ENCODE measurements around the gene RAB22A. TPM values are rescaled to one million over a fixed set of nuclear protein-coding genes. Genes with fewer than 3 reads are reported as not detected.

The RAB22A gene
- total RNA-seq, 2 donors from 2014 or later = 8.4 to 11.6 TPM

GRCh38 chr20:58349570-58349969 lies 40.1 kb downstream of the RAB22A start:
- DNase-seq = no peak
- H3K4me1 Mint-ChIP-seq = no peaks in the 10 kb centered on the region
- no peak overlapping the region for H3K27ac Mint-ChIP-seq

GRCh38 chr20:58352468-58352867 lies 43.0 kb downstream of the RAB22A start:
- Histone ChIP-seq H3K4me1 (ENCODE audit: control insufficient read depth, insufficient read depth, low read length) (no peaks in the 10 kb centered on the region), H3K9ac (ENCODE audit: extremely low read depth, low read length, poor library complexity, severe bottlenecking) (no peak overlapping the region), H3K27me3 (ENCODE audit: control insufficient read depth, insufficient read depth, low read length, poor library complexity, severe bottlenecking) (no peaks in the 10 kb centered on the region), H3K27ac (ENCODE audit: low read depth, low read length) (no peak overlapping the region), H3K36me3 (ENCODE audit: control insufficient read depth, insufficient read depth, low read length) (peaks cover 66% of the 10 kb centered on the region), H3K9me3 (ENCODE audit: control insufficient read depth, low read length) (no peaks in the 10 kb centered on the region), H3K4me3 (ENCODE audit: low read length) (no peak overlapping the region)
- no peak for TF ChIP-seq CTCF (conservative IDR thresholded peaks at IDR 0.05)
- H3K27me3 Mint-ChIP-seq (ENCODE audit: insufficient read depth) = no peaks in the 10 kb centered on the region
- no peak for DNase-seq
- H3K4me3 Mint-ChIP-seq = no peak overlapping the region
- no peaks in the 10 kb centered on the region for H3K9me3 Mint-ChIP-seq
- H3K27ac Mint-ChIP-seq = peak overlapping the region; percentile 24
- no peaks in the 10 kb centered on the region for H3K4me1 Mint-ChIP-seq
- 90 to 96% methylated on average over 1 to 2 of the region's 2 CpGs for WGBS, 2 experiments (ENCODE audit: insufficient coverage in 1 of 2, insufficient read length in 1 of 2)
- peaks cover 49% of the 10 kb centered on the region for H3K36me3 Mint-ChIP-seq (ENCODE audit: low read depth)

More at GRCh38 chr20:58349570-58349969, 40.1 kb downstream of the RAB22A start:
- H3K4me3 Mint-ChIP-seq = no peak overlapping the region
- Histone ChIP-seq H3K4me3 (ENCODE audit: low read length) (no peak overlapping the region), H3K9me3 (ENCODE audit: control insufficient read depth, low read length) (no peaks in the 10 kb centered on the region), H3K4me1 (ENCODE audit: control insufficient read depth, insufficient read depth, low read length) (no peaks in the 10 kb centered on the region), H3K27me3 (ENCODE audit: control insufficient read depth, insufficient read depth, low read length, poor library complexity, severe bottlenecking) (no peaks in the 10 kb centered on the region), H3K36me3 (ENCODE audit: control insufficient read depth, insufficient read depth, low read length) (peaks cover 68% of the 10 kb centered on the region), H3K27ac (ENCODE audit: low read depth, low read length) (no peak overlapping the region), H3K9ac (ENCODE audit: extremely low read depth, low read length, poor library complexity, severe bottlenecking) (no peak overlapping the region)
- TF ChIP-seq CTCF (conservative IDR thresholded peaks at IDR 0.05) = no peak
- H3K9me3 Mint-ChIP-seq = no peaks in the 10 kb centered on the region
- peaks cover 64% of the 10 kb centered on the region for H3K36me3 Mint-ChIP-seq (ENCODE audit: low read depth)
- 80 to 91% methylated on average over 2 to 3 of the region's 3 CpGs for WGBS, 2 experiments (ENCODE audit: insufficient coverage in 1 of 2, insufficient read length in 1 of 2)
- H3K27me3 Mint-ChIP-seq (ENCODE audit: insufficient read depth) = no peaks in the 10 kb centered on the region

GRCh38 chr20:58359441-58359840 lies 49.9 kb downstream of the RAB22A start:
- H3K36me3 ChIP-seq (ENCODE audit: control insufficient read depth, insufficient read depth, low read length) = peaks cover 92% of the 10 kb centered on the region

More at GRCh38 chr20:58359441-58359840, 49.9 kb downstream of the RAB22A start:
- H3K36me3 Mint-ChIP-seq (ENCODE audit: low read depth) = peaks cover 47% of the 10 kb centered on the region
- H3K4me1 Mint-ChIP-seq = no peaks in the 10 kb centered on the region
- H3K27me3 ChIP-seq (ENCODE audit: control insufficient read depth, insufficient read depth, low read length, poor library complexity, severe bottlenecking) = no peaks in the 10 kb centered on the region
- DNase-seq = peak; percentile 72
- peak; percentile 70 for TF ChIP-seq CTCF (conservative IDR thresholded peaks at IDR 0.05)
- no peak overlapping the region for H3K9ac ChIP-seq (ENCODE audit: extremely low read depth, low read length, poor library complexity, severe bottlenecking)
- no peak overlapping the region for H3K4me3 Mint-ChIP-seq
- no peak overlapping the region for H3K27ac ChIP-seq (ENCODE audit: low read depth, low read length)
- no peaks in the 10 kb centered on the region for H3K9me3 ChIP-seq (ENCODE audit: control insufficient read depth, low read length)
- no peaks in the 10 kb centered on the region for H3K9me3 Mint-ChIP-seq
- 80 to 100% methylated on average over 2 to 7 of the region's 8 CpGs for WGBS, 2 experiments (ENCODE audit: insufficient coverage in 1 of 2, insufficient read length in 1 of 2)
- no peaks in the 10 kb centered on the region for H3K27me3 Mint-ChIP-seq (ENCODE audit: insufficient read depth)
- no peaks in the 10 kb centered on the region for H3K4me1 ChIP-seq (ENCODE audit: control insufficient read depth, insufficient read depth, low read length)
- no peak overlapping the region for H3K27ac Mint-ChIP-seq
- no peak overlapping the region for H3K4me3 ChIP-seq (ENCODE audit: low read length)

Measured in endodermal cell (in vitro differentiated cells).